Neural cell (in vitro differentiated cells): ENCODE results near the gene LNX2.
"Not testable (repeated sequence)": the region's sequence is repeated elsewhere in the genome, so short reads cannot be mapped to it uniquely, and the experiment has no call there.

ENCODE experiments used
- EZH2 ChIP-seq: fragments of 200-600, 300-800 bp; shearing (Covaris generic), sonication (generic); IDR thresholded peaks from 2 replicates; pipeline ENCODE4 v1.6.1; 2014; ENCODE audit warnings: antibody characterized with exemption, low read length, borderline replicate concordance, mild to moderate bottlenecking; ENCODE audit not compliant: insufficient read depth, poor library complexity, severe bottlenecking
- POLR2AphosphoS5 ChIP-seq: IDR thresholded peaks from 2 replicates; pipeline ENCODE4 v1.6.1; 2012
- TF ChIP-seq, protein P1 (sequence below): fragments of 450-650 bp; IDR thresholded peaks from 2 replicates; pipeline ENCODE4 v1.5.1; 2014; ENCODE audit warnings: antibody characterized with exemption, mild to moderate bottlenecking, moderate library complexity; ENCODE audit not compliant: poor library complexity, severe bottlenecking

DNA sequence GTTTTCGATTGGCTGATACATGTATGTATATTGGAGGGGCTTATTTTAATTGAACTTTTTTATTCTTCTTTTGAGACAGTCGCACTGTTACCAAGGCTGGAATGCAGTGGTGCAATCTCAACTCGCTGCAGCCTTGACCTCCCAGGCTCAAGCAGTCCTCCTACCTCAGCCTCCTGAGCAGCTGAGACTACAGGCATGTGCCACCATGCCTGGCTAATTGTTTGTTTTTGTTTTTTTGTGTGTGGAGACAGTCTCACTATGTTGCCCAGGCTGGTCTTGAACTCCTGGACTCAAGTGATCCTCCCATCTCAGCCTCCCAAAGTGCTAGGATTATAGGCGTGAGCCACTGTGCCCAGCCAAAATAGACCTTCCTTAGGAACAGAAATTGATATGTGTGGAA, 8.4 kb upstream of the LNX2 start:
- not testable (repeated sequence) for TF ChIP-seq POLR2AphosphoS5, EZH2
- TF ChIP-seq, protein P1, sequence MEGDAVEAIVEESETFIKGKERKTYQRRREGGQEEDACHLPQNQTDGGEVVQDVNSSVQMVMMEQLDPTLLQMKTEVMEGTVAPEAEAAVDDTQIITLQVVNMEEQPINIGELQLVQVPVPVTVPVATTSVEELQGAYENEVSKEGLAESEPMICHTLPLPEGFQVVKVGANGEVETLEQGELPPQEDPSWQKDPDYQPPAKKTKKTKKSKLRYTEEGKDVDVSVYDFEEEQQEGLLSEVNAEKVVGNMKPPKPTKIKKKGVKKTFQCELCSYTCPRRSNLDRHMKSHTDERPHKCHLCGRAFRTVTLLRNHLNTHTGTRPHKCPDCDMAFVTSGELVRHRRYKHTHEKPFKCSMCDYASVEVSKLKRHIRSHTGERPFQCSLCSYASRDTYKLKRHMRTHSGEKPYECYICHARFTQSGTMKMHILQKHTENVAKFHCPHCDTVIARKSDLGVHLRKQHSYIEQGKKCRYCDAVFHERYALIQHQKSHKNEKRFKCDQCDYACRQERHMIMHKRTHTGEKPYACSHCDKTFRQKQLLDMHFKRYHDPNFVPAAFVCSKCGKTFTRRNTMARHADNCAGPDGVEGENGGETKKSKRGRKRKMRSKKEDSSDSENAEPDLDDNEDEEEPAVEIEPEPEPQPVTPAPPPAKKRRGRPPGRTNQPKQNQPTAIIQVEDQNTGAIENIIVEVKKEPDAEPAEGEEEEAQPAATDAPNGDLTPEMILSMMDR = not testable (repeated sequence)
